Activated CD4-positive, alpha-beta T cell treated with anti-CD3 and anti-CD28 coated beads, Interleukin-2, amount 50 U/mL, for 4 hours (primary cell): ENCODE results near the gene ZNF737.
A peak's percentile ranks its signal among the peaks of the same experiment; 100 is the strongest.
"Not testable (repeated sequence)": the region's sequence is repeated elsewhere in the genome, so short reads cannot be mapped to it uniquely, and the experiment has no call there.

Source experiments
- DNase-seq, 2 experiments: peaks; one replicate each; pipeline ENCODE4 v3.0.0-alpha.2; 2020

ZNF737 gene

DNA sequence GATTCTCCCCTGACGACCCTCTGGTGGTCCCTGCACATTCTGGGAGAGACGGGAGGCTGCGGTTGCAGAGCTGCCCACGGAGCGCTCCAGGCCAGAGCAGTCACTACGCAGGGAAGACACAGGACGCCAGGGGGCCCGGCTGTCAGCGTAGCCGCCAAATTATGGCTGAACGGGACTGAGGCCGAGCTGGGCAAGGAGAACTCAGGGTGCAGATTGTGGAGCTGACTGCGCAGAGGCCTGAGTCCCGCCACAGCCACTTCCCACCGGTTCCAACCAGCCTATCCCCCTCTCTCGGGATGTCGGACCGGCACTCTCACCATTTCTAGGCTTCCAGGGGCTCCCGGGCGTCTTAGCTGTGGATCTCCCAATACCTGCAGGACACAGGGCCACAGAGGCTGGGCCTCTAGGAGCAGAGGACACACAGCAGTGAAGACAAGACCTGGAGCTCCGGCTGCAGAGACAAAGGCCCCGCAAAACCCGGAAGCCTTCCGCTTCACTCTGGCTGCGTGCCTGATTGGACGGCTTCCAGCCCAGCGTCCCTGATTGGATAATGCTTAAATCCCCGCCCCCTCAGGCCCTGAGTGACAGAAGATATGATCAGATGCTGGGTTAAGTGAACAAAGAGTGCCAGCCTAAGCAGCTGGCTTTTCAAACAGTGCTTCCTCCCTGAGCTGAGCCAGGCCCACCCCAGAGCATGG lies at the start of gene ZNF737:
ZNF737 (minus strand) TSS at position 461 of the 698 bp plus-strand sequence; CDS start at position 320, 141 bp downstream.
- peak; percentile 88 to 90 for DNase-seq

DNA sequence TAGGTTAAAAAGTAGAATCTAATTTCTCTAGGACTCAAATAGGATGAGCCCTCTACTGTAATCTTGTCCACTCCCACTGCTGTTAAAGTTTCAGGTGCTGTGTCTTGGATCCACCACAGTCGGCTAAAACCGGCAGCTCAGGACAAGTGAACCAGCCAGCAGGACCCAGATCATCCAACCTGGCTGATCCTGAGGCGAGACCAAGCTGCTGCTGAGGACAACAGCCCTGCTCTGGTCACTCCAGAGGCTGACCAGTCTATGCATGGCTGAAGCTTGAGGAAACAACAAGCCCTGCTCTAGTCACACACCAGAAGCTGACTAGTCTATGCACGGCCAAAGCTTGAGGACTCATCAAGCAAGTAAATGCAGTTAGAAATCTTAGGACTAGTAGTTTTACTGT lies 49.4 kb upstream of the ZNF737 start:
- not testable (repeated sequence) for DNase-seq

DNA sequence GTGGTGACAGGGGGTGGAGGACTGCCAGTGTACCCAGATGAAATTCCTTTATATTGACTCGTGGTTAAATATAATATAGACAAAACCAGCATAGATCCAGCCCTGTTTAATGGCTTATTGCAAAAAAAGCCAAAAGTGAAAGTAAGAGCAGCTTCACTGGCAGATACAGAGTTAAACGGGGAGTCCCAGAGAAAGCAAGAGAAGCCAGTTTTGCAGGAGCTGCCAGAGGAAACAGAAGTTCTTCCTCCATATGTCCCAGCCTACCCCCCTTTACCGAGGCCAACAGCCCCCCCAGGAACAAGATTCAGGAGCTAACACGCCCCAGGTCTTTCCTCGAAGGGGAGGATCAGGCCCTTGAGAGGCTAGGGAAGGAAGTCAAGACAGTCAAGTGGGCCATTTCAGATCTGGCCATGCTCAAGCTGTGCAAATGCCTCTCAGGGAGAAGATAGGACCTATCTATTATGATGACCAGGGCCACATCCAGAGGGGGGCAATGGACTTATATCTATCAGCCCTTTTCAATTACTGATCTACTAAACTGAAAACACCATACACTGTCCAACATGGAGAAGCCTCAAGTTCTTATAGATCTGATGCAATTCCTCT lies 47.2 kb upstream of the ZNF737 start:
- no peak for DNase-seq

GRCh38 chr19:20611866-20612265 lies 46.3 kb upstream of the ZNF737 start:
- no peak for DNase-seq

DNA sequence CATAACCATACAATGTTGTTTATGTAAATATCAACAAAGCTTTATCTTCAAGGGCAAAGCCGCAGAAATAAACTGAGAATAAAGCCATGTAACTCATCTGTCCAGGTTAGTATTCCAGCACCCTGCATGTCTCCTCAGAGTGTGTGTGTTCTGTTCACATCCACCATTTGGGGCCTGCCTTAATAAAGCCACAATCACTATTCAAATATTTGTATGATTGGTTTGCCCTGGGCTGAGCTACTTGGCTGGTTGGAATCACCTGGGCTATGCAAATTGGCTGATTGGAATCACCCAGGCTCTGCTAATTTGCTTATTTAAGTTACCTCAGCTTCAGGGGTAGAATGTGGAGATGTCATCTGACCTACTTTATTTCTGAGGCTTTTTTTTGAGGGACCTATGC lies 42.4 kb upstream of the ZNF737 start:
- no peak for DNase-seq

DNA sequence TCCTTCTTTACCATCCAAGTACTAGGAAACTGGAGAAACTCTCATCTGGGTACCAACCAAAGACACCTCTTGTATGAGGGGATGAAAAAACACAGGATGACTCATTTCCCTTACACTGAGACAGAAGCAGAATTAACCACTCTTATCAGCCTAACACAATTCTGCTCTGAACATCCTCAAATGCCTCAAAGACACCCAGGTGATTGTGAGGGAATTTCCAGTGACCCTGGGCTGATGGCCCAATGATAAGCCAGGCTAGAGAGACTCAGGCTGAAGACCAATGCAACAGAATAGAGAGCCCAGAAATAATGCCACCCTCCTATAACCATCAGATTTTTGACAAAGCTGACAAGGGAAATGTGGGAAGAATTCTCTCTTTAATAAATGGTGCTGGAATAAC lies 7.0 kb downstream of the ZNF737 start:
- no peak for DNase-seq

- no peak for DNase-seq
These were observed 7.6 kb downstream of the ZNF737 start for GRCh38 chr19:20558011-20558410.

GRCh38 chr19:20544667-20545333 lies 20.8 kb downstream of the ZNF737 start:
- not testable (repeated sequence) for DNase-seq

GRCh38 chr19:20530303-20530702 lies 35.3 kb downstream of the ZNF737 start:
- not testable (repeated sequence) for DNase-seq

- DNase-seq: no peak
These were observed 52.2 kb downstream of the ZNF737 start for GRCh38 chr19:20513189-20513904.

DNA sequence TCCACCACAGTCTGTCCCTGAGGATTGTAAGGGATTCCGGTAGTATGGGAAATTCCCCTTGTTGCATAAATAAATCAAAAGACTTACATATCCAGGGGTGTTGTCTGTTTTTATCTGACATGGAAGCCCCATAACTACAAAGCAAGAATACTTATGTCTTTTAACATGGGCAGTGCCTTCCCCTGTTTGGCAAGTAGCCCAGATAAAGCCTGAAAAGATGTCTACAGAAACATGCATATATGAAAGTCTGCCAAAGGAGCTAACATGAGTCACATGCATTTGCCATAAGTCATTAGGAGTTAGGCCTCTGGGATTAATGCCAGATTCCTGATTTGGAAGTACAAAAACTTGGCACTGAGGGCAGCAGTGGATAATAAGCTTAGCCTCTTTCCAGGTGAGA lies 62.1 kb downstream of the ZNF737 start:
- DNase-seq: no peak
